GM08714 (cell line): ENCODE measurements around the gene CNNM2.
"Not testable (repeated sequence)": the region's sequence is repeated elsewhere in the genome, so short reads cannot be mapped to it uniquely, and the experiment has no call there.

Source experiments
- H3K4me3 ChIP-seq: fragments of 200-500 bp; sonication (Bioruptor generic); 2 replicates; pipeline ENCODE4 v1.5.1; 2014; ENCODE audit warnings: mild to moderate bottlenecking, low read length, inconsistent platforms
- ZNF274 ChIP-seq: IDR thresholded peaks from 2 replicates; pipeline ENCODE4 v1.6.1; 2012; ENCODE audit warnings: mild to moderate bottlenecking, low read depth, low read length

The CNNM2 gene

DNA sequence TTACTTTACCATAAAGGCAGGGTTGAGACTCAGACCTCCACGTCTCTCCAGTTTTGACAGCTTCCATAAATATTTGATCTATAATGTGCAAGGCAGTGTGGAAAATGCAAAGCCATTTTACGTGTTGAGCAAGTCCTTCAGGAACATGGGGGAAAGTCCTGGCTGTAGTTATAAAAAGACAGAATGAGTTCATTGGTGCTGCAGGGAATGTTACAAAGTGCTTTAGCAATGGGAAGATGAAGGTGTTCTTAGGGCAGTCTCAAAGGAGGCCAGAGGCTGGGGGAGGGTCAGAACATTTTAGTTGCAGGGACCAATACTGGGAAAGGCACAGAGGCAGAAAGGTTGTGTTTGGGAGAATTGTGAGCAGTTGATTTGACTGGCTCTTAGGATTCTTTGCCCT is 27.9 kb downstream of the CNNM2 start:
- no peak overlapping the region for H3K4me3 ChIP-seq
- no peak for TF ChIP-seq ZNF274

DNA sequence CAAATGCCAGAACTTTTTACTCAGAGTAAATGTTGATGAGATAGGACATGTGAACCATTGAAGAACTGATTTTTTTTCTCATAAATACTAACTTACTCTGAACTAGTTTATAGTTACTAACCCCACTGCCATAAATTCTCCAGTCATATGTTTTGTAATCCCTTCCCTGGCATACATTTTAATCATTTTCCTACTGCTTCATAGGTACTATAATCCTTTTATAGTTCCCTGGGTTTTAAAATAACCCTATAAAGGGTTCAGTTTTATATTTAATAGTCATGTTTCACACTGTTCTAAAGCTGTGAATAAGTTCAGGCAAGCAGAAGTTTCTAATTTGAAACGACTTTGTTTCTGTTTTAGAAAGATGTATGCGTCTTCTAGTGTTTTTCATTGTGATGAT is 28.9 kb downstream of the CNNM2 start:
- H3K4me3 ChIP-seq: no peak overlapping the region
- no peak for TF ChIP-seq ZNF274

DNA sequence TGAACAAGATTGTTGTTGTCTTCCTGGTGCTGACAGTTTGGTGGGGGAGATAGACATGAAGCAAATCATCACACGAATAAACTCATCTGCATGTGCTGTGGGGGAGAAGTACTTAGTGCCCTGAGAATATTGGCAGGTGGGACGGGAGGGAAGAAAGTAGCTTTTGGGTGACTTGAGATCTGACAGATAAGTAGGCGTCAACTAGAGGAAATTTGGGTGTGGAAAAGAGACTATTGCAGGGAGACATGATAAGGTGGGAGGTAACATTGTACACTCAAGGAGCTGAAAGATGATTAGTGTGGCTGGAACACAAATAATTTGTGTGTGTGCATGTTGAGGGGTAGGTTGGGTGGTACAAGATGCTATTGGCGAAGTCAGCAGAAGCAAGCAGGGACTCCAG is 30.1 kb downstream of the CNNM2 start:
- no peak for TF ChIP-seq ZNF274
- no peak overlapping the region for H3K4me3 ChIP-seq

DNA sequence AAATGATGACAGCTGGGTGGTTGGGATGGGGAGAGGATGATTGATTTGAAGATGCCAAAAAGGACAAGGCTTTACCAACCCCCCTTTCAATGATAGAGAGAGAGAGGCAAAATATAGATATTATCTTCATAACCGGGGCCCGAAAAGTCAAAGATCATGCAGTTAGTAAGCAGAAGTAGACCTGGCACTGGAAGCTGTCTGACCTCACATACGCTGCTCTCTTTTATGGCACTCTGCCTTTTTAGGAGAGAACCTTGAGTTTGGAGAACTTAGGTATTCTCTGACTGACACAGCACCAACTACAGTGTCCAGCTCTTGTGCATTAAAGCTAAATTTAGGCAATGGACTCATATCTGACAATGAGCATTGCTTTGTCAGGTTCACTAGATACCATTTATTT is 30.7 kb downstream of the CNNM2 start:
- no peak for TF ChIP-seq ZNF274
- no peak overlapping the region for H3K4me3 ChIP-seq

DNA sequence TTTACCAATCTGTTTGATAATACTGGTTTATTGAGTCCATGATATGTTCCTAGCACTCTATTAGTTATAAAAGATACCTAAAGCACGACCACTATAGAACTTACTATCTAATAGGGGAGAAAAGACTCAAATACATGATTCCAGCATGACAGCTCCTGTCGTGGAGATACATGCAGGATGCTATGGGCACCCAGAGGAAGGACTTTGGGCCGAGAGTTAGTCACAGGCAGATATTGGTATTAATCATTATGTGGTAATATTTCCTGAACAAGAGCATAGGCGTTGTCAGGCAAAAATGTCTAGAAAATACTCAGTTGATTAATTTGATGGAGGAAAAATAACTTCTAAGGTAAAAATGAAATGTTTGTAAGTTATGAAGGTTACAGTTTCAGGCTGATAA is 31.8 kb downstream of the CNNM2 start:
- no peak overlapping the region for H3K4me3 ChIP-seq
- TF ChIP-seq ZNF274: no peak

DNA sequence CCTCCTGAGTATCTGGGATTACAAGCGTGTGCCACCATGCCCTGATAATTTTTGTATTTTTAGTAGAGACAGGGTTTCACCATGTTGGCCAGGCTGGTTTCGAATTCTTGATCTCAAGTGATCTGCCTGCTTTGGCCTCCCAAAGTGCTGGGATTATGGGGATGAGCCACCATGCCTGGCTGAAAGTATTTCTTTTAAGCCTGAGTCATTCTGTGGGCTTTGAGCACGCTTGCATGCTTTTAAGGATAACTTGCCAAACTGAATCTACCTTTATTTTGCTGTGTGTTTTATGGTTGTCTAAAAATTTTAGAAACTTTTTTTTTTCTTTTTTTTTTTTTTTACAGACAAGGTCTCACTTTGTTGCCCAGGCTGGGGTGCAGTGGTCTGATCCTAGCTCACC is 33.2 kb downstream of the CNNM2 start:
- no peak for TF ChIP-seq ZNF274
- H3K4me3 ChIP-seq: no peak overlapping the region

DNA sequence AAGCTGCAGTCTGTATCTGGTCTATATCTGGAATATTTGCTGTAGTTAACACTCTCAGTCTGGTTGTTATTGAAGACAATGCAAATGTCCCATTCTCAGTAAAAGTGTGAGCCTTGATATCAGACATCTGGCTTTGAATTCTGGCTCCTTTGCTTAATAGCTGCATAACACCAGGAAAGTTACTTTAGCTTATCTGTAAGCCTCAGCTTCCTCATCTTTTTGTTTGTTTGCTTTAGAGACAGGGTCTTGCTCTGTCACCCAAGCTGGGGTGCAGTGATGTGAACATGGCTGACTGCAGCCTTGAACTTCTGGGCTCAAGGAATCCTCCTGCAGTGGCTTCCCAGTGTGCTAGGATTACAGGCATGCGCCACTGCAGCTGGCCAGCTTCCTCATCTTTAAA is 41.3 kb downstream of the CNNM2 start:
- H3K4me3 ChIP-seq: no peak overlapping the region
- no peak for TF ChIP-seq ZNF274

DNA sequence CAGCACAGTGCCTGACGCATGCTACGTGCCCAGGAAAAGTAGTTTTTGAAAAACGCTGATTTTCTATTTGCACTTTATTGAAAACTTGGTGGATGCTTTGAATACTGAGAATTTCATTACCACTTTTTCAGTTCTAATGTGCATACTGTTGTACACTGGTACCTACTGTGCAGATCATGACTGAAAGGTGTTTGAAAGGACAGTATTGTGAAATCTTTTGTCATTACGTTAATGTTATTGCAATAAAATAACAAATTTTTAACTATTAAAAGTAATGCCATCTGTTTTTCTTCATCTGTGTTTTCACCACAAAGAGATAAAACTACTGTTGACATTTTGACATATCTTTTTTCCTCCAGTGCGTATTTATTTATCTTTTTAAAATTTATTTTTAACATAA is 42.1 kb downstream of the CNNM2 start:
- no peak for TF ChIP-seq ZNF274
- H3K4me3 ChIP-seq: no peak overlapping the region

DNA sequence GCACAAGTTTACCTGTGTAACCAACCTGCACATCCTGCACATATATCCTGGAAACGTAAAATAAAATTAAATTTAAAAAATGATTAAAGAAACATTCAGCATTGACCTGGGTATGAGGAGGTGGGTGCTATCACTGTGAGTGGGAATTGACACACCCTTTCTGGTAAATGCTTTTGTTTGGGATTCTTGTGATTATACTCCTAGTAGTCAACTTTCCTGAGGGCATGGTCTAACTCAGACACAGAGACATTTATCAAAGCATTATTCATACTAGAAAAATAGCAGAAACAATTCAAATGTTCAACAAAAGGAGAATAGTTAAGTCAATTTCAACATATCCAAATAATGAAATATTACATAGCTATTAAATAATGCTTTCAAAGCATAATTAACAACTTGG is 44.2 kb downstream of the CNNM2 start:
- TF ChIP-seq ZNF274: no peak
- H3K4me3 ChIP-seq: no peak overlapping the region

DNA sequence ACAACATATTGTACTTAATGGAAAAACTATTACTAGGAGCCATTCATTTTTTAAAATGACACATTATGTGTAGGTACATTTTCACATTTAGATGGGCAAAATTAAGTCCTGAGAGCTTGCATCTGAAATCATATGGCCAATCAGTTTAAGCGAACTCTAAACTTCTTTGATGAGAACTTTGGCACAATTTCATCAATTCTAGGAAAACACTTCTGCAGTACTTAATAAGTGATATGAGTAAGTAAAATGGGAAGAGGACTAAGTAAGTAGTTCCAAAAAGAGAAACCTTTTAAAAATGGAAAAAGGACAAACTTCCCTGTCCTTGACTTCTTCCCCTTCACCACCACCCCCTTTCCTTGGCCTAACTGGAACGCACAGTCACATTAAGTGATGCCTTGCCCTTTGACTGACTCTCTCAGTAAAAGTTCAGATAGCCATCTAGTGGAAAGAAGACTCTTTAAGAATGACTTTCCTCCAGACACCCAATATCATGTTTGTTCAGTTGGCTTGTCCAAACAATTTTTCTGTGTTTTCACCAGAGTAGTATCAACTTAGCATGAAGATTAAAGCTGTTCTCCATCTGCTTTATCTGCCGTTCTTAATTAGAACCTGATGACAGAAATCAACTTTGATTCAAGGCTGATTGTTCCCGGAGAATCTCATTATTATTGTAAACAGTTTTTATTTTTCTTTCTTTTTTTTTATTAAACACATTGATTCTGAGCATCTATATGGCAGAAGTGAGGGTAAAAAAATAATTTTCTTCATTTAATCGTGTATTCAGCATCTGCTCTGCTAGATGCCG is 45.1 kb downstream of the CNNM2 start:
- TF ChIP-seq ZNF274: no peak
- H3K4me3 ChIP-seq: no peak overlapping the region

DNA sequence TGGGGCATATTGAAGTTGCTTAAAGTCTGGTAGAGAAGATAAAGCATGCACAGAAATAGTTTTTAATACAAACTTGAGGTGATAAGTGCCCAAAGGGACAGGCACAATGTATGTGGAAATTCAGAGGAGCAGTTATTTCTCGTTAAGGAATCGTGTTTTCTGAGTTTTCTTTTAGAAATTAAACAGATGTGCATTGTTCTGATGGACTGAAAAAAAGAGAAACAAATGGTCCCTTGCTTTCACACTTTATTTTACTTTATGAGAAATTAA is 45.6 kb downstream of the CNNM2 start:
- TF ChIP-seq ZNF274: no peak
- no peak overlapping the region for H3K4me3 ChIP-seq

DNA sequence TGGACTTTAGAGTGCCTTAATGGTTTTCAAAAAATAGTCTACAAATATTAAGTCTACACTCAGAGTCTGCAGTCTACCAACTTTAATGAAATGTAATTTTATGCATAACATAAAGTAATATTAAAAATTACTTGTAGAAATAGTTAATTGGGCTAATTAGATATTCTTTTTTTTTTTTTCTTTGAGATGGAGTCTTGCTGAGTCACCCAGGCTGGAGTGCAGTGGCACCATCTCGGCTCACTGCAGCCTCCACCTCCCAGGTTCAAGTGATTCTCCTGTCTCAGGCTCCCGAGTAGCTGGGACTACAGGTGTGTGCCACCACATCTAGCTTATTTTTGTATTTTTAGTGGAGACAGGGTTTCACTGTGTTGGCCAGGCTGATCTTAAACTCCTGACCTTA is 46.0 kb downstream of the CNNM2 start:
- not testable (repeated sequence) for H3K4me3 ChIP-seq

DNA sequence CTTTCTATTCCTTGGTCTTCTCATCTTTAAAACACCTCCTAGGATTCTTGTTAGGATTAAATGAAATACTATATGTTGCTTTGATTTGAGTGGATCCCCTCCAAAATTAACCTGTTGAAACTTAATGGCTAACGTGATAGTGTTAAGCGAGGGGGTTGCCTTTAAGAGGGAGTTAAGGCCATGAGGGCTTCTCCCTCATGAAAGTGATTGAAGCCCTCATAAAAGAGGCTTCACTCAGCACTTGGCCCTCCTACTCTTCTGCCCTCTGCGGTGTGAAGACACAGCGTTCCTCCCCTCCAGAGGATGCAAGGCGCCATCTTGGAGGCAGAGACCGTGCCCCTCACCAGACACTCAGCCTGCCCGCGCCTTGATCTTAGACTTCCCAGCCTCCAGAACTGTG is 46.6 kb downstream of the CNNM2 start:
- no peak overlapping the region for H3K4me3 ChIP-seq
- no peak for TF ChIP-seq ZNF274

DNA sequence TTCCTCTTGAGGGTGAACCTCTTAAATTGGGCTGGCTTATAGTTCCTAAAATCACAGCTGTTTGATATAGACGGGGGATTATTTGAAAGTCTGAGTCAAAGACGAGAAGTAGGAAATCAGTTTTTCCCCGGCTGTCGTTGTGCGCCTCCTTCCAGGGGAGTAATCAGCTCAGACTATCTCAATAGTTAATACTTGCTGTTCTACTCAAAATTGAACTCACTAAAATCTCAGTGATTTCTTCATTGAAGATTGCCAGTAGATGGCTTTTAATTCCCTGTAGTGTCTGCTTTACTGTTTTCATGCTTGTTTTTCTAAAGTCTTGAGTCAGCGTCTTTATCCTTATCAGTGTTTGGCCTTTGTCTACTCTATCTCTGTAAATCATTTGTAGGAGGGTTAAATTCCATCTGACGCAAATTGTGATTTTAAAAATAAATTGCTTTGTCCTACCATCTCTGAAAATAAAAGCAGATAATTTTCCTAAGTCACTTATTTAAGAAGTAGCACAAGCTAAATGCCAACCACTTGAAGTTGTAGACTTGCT is 47.3 kb downstream of the CNNM2 start:
- no peak for TF ChIP-seq ZNF274
- no peak overlapping the region for H3K4me3 ChIP-seq

DNA sequence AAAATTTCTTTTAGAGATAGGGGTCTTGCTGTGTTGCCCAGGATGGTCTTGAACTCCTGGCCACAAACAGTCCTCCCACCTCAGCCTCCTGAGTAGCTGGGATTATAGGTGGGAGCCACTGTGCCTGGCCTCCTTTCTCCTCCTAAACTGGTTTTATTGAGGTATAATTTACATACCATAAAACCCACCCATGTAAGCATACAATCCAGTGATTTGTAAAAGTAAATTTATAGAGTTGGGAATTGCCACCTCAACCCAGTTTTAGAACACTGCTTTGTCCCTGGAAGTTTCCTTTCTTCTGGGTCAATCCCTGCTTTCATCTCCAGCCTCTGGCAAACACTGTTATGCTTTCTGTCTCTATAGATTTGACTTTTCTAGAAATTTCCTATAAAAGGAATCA is 49.0 kb downstream of the CNNM2 start:
- H3K4me3 ChIP-seq: no peak overlapping the region
- no peak for TF ChIP-seq ZNF274

DNA sequence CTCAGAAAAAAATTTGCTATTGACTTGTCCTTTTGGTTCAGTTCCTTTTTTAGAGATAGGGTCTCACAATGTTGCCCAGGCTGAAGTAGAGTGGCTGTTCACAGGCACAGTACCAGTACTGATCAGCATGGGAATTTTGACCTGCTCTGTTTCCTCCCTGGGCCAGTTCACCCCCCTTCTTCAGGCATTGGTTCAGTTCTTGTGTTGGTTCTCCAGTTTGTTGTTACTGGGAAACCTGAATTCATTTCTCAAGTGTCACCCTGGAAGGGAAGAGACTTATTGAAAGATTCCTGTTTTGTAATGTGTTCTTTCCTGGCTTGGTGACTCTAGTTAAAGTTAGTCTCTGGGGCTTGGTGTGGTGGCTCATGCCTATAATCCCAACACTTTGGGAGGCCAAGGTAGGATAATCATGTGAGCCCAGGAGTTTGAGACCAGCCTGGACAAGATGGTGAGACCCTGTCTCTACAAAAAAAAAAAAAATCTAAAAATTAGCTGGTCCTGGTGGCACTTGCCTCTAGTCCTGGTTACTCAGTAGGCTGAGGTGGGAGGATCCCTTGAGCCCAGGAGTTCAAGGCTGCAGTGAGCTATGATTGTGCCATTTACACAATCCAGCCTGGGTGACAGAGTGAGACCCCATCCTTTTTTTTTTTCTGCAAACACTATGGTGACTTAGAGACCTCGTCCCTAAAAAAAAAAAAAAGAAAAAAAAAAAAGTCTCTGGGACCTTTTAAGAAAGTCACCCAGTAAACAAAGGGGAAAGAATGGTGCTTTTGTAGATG is 52.7 kb downstream of the CNNM2 start:
- H3K4me3 ChIP-seq: no peak overlapping the region
- TF ChIP-seq ZNF274: no peak
